CD1c-positive myeloid dendritic cell (primary cell): Measurements from ENCODE around the gene HORMAD2.
"Not testable (repeated sequence)": the region's sequence is repeated elsewhere in the genome, so short reads cannot be mapped to it uniquely, and the experiment has no call there.

Source experiments
- DNase-seq: peaks from one replicate; pipeline ENCODE4 v3.0.0-alpha.2; 2016; ENCODE audit errors: extremely low spot score

Gene HORMAD2

DNA sequence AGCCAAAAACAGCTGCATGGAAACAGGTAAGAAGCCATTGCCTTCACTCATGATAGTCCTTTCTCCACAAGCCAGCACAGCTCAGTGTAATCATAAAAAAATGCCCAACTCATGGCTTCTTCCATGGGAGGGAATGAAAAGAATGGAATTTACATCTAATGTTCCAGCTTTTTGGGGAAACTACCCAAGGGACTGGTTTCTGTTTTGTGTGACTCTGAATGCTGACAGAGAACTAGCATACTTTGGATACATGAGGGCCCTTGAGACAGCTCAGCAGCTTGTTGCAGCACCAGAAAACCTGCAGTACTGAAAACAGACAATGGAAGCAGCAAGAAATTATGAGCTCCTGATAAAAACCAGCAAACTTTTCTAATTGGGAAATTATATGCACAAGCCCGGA is 24.2 kb upstream of the HORMAD2 start:
- no peak for DNase-seq

GRCh38 chr22:30057375-30057774 is 22.9 kb upstream of the HORMAD2 start:
- no peak for DNase-seq

DNA sequence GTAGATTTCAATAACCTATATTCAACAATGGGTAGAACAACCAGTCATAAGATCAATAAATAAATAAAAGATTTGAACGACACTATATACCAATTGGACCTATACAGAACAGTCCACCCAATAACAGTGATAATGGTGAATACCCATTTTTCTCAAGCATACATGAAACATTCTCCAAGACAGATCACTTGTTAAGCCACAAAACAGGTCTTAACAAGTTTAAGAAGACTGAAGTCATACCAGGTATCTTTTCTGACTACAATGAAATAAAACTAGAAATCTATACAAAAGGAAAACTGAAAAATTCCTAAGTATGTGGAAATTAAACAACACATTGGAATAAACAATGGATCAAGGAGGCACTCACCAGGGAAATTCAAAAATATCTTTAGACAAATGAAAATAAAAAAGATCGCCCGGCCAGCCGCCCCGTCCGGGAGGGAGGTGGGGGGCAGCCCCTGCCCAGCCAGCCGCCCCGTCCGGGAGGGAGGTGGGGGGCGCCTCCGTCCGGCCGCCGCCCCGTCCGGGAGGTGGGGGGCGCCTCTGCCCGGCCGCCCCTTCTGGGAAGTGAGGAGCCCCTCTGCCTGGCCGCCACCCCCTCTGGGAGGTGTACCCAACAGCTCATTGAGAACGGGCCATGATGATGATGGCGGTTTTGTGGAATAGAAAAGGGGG is 20.8 kb upstream of the HORMAD2 start:
- DNase-seq = not testable (repeated sequence)

DNA sequence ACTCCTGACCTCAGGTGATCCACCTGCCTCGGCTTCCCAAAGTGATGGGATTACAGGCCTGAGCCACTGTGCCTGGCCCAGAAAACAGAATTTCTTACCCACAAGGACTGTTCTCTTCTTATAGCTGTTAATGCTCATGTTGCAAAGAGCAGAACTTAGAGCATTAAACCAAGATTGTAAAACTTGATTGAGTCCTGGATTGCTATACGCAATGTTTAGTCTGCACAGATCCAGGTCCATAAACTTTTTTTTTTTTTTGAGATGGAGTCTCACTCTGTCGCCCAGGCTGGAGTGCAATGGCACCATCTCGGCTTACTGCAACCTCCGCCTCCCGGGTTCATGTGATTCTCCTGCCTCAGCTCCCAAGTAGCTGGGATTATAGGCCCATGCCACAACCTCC is 19.2 kb upstream of the HORMAD2 start:
- DNase-seq = not testable (repeated sequence)

DNA sequence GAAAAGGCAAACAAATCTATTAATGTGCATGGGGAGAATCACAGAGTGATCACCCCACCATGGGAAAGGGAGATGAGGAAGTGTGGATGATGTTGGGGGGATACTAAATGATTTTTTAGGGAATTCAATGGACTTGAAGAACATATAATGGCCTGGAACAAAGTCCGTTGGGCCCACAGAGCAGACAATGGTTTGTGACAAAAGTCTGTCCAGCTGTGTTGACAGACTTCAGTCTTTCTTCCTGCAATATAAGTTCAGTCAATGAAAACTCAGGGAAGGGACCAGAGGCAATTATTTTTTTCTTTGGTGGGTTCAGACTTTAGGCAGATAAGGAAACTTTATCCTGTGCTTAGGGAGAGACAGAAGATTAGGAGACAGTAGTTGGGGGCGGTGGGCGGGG is 18.0 kb upstream of the HORMAD2 start:
- no peak for DNase-seq

GRCh38 chr22:30062950-30063349 is 17.3 kb upstream of the HORMAD2 start:
- DNase-seq = no peak

GRCh38 chr22:30064172-30064571 is 16.1 kb upstream of the HORMAD2 start:
- DNase-seq = no peak

DNA sequence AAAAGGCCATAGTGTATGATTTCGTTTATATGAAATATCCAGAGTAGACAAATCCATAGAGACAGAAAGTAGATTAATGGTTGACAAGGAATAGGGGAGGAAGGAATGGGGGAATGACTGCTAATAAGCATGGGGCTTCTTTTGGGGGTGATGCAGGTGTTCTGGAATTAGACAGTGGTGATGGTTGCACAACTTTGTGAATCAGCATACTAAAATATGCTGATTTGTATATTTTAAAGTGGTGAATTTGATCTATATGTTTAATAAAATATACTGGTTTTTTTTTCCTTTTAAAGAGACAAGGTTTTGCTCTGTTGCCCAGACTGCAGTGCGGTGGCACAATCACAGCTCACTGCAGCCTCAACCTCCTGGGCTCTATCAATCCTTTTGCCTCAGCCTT is 6.5 kb upstream of the HORMAD2 start:
- DNase-seq = no peak

GRCh38 chr22:30074147-30074546 is 6.1 kb upstream of the HORMAD2 start:
- DNase-seq = no peak

- DNase-seq = no peak
Measured at GRCh38 chr22:30074994-30075393, 5.3 kb upstream of the HORMAD2 start.

- no peak for DNase-seq
Measured at GRCh38 chr22:30077279-30077880, 2.9 kb upstream of the HORMAD2 start.

GRCh38 chr22:30078320-30079311 is 1.6 kb upstream of the HORMAD2 start:
- no peak for DNase-seq

- DNase-seq = no peak
Measured at GRCh38 chr22:30080805-30081204, 541 bp downstream of the HORMAD2 start.

- no peak for DNase-seq
Measured at GRCh38 chr22:30086496-30086895, 6.2 kb downstream of the HORMAD2 start.

DNA sequence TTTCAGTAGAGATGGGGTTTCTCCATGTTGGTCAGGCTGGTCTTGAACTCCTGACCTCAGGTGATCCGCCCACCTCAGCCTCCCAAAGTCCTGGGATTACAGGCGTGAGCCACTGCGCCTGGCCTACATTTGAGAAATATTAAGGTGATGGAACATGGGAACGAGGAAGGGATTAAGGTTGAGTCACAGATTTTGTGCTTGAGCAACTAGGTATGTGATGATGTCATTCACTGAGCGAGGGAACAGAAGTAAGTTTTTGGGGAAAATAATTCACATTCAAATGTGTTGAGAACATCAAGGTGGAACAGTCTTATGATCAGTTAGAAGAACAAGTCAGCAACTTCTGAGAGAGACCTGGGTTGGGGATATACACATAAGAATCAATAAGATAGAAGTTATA is 6.8 kb downstream of the HORMAD2 start:
- DNase-seq = not testable (repeated sequence)

DNA sequence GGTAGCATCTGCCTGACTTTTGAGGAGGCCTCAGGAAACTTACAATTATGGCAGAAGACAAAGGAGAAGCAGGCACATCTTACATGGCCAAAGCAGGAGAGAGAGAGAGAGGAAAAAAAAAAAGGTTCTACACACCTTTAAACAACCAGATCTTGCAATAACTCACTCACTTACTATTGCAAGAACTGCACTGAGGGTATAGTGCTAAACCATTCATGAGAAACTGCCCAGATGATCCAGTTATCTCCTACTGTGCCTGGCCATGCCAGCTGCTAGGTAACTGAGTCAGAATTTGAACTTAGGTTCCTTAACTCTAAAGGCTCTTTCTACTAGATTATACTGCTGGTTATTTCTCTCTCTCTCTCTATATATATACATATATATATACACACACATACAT is 7.3 kb downstream of the HORMAD2 start:
- no peak for DNase-seq

DNA sequence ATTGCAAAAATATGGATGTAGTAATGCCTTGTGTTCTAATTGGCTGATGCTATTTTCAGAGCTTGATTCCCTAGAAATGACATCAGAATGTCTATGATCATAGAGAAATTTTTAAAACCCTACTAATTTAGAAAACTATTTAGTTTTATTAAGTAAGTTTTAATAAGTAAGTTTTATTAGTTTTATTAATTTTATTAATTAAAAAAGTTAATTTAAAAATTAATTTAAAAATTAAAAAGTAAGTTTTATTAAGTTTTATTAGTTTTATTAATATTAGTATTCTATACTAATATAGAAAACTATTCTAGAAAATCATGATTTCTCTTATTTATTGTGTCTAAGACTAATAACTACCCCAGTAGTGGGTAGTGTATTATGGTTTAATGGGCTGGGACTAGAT is 8.2 kb downstream of the HORMAD2 start:
- no peak for DNase-seq

GRCh38 chr22:30089655-30089974 is 9.4 kb downstream of the HORMAD2 start:
- DNase-seq = no peak

GRCh38 chr22:30092686-30093085 is 12.4 kb downstream of the HORMAD2 start:
- no peak for DNase-seq

- no peak for DNase-seq
Measured at GRCh38 chr22:30094804-30095203, 14.5 kb downstream of the HORMAD2 start.

DNA sequence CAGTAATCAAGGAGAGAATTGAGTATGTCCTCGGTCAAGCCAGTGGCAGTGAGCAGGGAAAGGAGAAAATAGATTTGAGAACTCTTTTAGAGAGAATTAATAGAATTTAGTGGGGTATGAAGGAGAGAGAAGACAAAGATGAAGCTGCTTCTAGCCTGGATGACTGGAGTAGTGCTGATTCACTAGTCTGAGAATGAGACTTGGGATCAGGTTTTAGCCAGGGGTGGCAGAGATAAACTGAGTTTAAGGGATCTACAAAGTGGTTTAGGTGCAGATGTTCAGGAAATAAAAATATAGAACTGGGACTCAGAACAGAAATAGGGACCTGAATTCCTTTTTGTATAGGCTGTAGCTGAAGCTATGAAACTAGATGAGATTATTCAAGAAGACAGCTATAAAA is 17.6 kb downstream of the HORMAD2 start:
- no peak for DNase-seq

DNA sequence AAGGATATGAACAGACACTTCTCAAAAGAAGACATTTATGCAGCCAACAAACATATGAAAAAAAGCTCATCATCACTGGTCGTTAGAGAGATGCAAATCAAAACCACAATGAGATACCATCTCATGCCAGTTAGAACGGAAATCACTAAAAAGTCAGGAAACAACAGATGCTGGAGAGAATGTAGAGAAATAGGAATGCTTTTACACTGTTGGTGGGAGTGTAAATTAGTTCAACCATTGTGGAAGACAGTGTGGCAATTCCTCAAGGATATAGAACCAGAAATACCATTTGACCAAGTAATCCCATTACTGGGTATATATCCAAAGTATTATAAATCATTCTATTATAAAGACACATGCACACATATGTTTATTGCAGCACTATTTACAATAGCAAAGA is 20.5 kb downstream of the HORMAD2 start:
- DNase-seq = not testable (repeated sequence)
